GM18909 (cell line): ENCODE results near the gene PPP2R5C.
"Not testable (repeated sequence)": the region's sequence is repeated elsewhere in the genome, so short reads cannot be mapped to it uniquely, and the experiment has no call there.

Experiments
- ATAC-seq: cut with Tn5 transposase; IDR thresholded peaks from one replicate; pipeline ENCODE4 v1.9.1; 2021; ENCODE audit warnings: mild to moderate bottlenecking; ENCODE audit not compliant: unreplicated experiment, poor library complexity

PPP2R5C gene

GRCh38 chr14:101726295-101726953, 35.1 kb upstream of the PPP2R5C start:
- ATAC-seq: no peak

DNA sequence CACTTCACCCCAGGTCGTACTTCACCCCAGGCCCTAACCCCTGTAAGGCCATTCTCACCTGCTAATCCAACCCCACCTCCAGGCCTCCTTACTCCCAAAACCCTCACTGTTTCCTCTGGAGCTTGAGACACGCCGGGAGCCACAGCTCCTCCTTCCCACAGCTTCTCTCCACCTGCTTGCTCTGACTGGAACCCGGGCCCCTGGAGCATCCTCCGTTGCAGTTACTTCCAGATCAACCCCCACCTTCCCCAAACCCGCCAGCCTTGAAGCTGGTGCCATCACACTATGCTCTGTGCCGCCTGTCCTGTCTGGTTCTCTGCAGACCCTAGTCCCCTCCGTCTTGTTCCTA, 34.6 kb upstream of the PPP2R5C start:
- ATAC-seq: no peak

- no peak for ATAC-seq
These were observed 33.7 kb upstream of the PPP2R5C start for GRCh38 chr14:101727611-101728366.

DNA sequence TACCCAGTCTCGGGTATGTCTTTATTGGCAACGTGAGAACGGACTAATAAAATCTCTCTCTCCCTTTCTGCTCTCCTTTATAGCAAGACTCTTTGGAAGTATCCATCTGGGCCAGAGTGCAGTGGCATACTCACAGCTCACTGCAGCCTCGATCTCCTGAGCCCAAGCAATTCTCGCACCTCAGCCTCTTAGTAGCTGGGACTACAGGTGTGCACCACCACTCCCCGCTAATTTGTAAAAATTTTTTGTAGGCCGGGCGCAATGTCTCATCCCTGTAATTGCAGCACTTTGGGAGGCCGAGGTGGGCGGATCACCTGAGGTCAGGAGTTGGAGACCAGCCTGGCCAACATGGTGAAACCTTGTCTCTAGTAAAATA, 33.2 kb upstream of the PPP2R5C start:
- ATAC-seq: no peak

GRCh38 chr14:101729382-101729781, 32.1 kb upstream of the PPP2R5C start:
- no peak for ATAC-seq

DNA sequence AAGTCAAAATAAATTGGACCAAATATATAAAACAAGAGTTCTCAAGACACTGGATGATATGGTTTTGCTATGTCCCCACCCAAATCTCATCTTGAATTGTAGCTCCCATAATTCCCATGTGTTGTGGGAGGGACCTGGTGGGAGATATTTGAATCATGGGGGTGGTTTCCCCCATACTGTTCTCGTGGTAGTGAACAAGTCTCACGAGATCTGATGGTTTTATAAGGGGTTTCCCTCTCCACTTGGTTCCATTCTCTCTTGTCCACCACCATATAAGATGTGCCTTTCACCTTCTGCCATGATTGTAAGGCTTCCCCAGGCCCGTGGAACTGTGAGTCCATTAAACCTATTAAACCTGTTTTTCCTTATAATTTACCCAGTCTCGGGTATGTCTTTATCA, 31.4 kb upstream of the PPP2R5C start:
- ATAC-seq: not testable (repeated sequence)

DNA sequence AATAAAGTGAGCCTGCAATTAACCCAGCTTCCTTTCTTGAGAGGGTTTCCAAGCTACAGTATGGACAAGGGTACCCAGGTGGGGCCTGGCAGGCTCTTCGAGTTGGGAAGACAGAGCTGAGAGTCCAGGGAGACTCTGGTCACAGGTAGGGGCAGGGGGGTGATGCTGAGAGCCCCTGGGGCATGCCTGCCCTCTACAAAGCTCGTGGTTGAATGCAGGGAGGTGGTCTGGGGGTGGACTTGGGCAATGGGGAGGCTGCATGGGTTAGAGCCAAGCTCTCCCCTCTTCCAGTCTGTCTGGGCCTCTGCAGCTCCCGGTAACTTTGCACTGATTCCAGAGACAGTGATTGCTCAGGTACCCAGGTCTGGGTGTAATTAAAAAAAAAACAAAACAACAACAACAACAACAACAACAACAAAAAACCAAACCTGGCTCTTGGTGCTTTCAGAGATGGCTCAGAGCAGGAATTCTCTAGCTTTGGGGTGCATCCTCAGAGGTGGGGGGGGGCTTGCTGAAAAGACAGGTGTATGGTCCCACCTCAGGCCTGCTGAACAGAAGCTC, 30.8 kb upstream of the PPP2R5C start:
- no peak for ATAC-seq

GRCh38 chr14:101731187-101732080, 30.1 kb upstream of the PPP2R5C start:
- ATAC-seq: peak; percentile 70

DNA sequence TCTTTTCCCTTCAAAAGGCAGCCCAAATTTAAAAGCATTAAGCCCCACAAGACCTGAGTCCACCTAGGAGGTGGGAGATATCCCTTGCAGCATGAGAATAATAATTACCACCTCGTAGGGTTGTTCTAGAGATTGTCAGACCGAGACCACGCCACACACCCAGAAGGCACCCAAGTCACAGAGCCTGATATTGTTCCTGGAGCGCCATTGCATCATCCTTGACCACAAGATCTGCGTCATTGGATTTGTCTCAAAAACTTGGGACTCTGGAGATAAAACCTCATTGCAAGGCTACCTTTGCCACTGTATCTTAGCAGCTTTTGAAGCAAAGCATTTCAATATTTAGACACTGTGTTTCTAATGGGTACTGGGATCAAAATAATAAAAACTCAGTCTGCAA, 29.4 kb upstream of the PPP2R5C start:
- no peak for ATAC-seq

DNA sequence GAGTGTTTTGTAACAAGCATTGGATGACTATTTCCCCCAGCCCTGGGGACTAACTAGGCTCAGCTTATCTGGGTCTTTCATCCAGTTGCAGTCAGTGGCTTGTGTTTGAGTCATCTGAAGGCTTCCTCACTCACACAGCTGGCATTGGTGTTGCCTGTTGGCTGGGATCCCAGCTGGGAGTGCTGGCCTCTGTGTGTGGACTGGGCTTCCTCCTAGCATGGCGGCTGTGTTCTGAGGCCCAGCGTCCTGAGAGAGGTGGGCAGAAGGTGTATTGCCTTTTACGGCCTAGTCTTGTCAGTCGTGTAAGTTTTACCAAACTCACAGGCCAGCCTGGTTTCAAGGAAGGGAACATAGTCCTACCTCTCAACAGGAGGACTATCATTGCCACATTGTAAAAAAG, 28.3 kb upstream of the PPP2R5C start:
- ATAC-seq: no peak

DNA sequence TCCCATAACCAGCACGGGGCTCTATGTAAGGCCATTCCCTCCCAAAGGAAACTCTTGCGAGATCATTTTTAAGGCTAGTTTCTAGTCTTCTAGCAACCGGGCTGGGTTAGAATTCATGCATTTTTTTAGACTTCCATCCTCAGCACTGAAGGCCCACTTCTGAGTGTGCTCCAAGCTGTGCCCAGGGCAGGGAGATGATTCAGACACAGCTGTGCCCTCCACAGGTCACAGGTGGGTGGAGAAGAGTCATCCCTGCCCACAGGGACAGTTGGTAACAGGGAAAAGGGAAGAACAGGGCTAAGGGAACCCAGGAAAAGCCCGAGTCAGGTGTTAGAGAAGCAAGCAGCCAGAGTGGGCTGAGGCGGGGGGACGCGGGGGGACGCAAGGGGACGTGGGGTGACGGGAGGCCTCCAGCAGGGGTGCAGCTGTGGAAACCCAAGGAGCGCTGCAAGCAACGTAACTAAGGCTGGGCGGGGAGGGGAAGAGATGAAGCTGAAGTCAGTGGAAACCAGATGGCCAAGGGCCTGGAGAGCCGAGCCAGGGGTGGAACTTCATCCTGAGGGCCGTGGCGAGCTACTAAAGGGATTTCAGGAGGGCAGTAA, 27.2 kb upstream of the PPP2R5C start:
- no peak for ATAC-seq

GRCh38 chr14:101735453-101735852, 26.1 kb upstream of the PPP2R5C start:
- no peak for ATAC-seq

DNA sequence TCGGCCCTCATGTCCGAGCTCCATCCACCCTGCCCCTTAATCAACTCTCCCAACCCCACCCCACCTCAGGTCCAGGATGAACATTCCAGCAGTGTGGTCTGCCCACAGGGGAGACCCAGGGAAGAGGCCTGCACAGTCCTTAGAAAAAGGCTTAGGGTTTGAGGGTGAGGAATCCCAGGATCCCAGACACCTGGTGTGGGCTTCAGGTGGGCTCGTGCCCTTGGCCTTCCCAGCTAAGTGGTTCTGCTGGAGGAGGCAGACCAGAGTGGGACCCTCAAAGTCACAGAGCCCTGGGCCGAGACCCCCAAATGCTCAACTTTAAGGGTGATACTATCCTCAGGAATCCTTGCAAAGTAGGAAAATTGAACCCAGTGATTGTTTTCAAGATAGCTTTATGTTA, 25.4 kb upstream of the PPP2R5C start:
- no peak for ATAC-seq

DNA sequence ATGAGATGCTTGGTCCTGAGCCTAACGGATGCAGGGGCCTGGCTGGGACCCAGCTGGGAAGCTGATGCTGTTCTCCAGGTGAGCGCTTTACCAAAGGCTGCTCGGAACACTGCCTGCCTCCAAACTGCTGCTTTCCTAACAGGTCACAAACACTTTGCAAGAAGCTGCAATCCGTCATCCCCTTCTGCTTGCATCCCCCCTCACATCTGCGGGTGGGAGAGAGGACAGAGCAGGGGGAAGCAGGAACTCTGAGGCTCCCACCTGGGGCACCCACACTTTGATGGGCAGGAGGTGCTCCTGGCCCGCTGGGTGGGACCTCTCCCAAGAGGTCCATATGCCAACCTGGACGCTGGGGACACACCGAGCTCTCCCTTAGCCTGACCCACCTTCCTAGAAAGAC, 24.9 kb upstream of the PPP2R5C start:
- no peak for ATAC-seq

- no peak for ATAC-seq
These were observed 23.8 kb upstream of the PPP2R5C start for GRCh38 chr14:101737414-101738339.

- no peak for ATAC-seq
These were observed 22.7 kb upstream of the PPP2R5C start for GRCh38 chr14:101738703-101739320.

DNA sequence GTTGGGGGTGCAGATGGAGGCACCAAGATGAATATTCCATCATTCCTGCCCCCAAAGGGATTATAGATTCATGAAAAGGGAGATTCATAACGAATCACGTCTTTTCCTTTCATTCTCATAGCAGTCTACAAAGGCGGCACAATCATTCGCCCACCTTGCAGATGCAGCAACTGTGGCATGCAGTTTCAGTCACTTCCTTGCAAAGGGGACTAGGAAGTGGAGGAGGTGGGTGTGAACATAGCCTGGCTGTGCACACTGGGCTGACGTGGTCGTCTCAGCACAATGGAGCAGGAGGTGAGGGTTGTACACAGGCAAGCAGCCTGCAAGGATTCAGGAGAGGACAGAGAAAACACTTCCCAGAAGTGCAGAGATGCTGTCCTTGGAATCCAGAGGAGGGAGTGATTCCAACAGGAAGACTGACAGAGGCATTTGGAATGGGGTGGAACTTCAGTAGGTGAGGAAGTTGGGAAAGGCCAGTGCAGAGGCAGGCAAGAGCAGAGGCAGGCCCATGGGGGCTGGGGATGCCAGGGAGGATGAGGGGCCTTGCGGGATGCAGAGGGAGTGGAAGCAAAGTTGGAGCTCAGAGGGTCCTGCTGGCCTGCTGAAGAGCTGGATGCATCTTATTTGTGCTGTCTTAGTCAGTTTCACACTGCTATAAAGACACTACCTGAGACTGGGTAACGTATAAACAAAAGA, 21.9 kb upstream of the PPP2R5C start:
- ATAC-seq: no peak

DNA sequence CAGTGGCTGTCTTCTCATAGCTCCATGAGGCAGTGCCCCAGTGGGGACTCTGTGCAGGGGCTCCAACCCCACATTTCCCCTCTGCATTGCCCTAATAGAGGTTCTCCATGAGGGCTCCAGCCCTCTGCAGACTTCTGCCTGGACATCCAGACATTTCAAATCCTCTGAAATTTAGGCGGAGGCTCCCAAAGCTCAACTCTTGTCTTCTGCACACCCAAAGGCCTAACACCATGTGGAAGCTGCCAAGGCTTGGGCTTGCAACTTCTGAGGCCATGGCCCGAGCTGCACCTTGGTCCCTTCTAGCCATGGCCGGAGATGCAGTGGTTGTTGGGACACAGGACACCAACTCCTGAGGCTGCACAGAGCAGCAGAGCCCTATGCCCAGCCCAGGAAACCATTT, 20.5 kb upstream of the PPP2R5C start:
- no peak for ATAC-seq
